Vagina (tissue), 2 donors: ENCODE results near the gene HSPA4L.

ENCODE experiments used
- POLR2A ChIP-seq, 2 donors: fragments of 450-650 bp; IDR thresholded peaks; one replicate each; pipeline ENCODE4 v1.6.1; 2017; ENCODE audit warnings: antibody characterized with exemption in 2 of 2, mild to moderate bottlenecking in 2 of 2, moderate library complexity in 2 of 2
- TF ChIP-seq, protein P1 (sequence below), 3 experiments: fragments of 450-650 bp in 2 of 3; fragments of 200-600 bp in 1 of 3; sonication (generic) in 1 of 3; IDR thresholded peaks; one replicate each; pipeline ENCODE4 v1.5.1; 2017 to 2019; ENCODE audit warnings: antibody characterized with exemption in 3 of 3, mild to moderate bottlenecking in 2 of 3, moderate library complexity in 2 of 3

DNA sequence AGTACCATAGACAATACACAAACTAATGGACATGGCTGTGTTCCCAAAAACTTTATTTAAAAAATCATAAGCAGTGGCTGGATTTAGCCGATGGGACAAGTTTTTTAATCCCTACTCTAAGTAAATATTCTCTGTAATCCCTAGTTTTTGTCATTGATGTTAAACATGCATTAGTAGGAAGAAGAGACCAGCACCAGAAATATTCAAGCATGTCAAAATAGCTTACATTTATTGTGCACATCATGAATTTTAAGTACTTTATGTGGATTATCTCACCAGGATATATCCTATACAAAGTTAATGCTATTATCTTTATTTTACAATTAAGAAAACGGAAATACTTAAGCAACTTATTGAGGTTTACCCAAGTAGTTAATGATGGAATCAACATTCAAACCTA lies 46.0 kb downstream of the HSPA4L start:
- TF ChIP-seq, protein P1, sequence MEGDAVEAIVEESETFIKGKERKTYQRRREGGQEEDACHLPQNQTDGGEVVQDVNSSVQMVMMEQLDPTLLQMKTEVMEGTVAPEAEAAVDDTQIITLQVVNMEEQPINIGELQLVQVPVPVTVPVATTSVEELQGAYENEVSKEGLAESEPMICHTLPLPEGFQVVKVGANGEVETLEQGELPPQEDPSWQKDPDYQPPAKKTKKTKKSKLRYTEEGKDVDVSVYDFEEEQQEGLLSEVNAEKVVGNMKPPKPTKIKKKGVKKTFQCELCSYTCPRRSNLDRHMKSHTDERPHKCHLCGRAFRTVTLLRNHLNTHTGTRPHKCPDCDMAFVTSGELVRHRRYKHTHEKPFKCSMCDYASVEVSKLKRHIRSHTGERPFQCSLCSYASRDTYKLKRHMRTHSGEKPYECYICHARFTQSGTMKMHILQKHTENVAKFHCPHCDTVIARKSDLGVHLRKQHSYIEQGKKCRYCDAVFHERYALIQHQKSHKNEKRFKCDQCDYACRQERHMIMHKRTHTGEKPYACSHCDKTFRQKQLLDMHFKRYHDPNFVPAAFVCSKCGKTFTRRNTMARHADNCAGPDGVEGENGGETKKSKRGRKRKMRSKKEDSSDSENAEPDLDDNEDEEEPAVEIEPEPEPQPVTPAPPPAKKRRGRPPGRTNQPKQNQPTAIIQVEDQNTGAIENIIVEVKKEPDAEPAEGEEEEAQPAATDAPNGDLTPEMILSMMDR (IDR thresholded peaks at IDR 0.05): no peak
- no peak for TF ChIP-seq POLR2A (IDR thresholded peaks at IDR 0.05)
